Measurements from ENCODE around the gene SOWAHB.

The SOWAHB gene

GRCh38 chr4:76931087-76931486 lies 33.1 kb upstream of the SOWAHB start:
- DNase-seq (ENCODE audit: extremely low read depth, low read depth), result no peak
- TF ChIP-seq CTCF (IDR thresholded peaks at IDR 0.05; ENCODE audit: low read depth, low read length), result no peak

GRCh38 chr4:76930685-76931084 lies 32.7 kb upstream of the SOWAHB start:
- DNase-seq (ENCODE audit: extremely low read depth, low read depth), result no peak
- no peak for TF ChIP-seq CTCF (IDR thresholded peaks at IDR 0.05; ENCODE audit: low read depth, low read length)

- DNase-seq (ENCODE audit: extremely low read depth, low read depth), result no peak
- TF ChIP-seq CTCF (IDR thresholded peaks at IDR 0.05; ENCODE audit: low read depth, low read length), result no peak
Measured at GRCh38 chr4:76926841-76927240, 28.9 kb upstream of the SOWAHB start.

GRCh38 chr4:76923619-76924357 lies 25.8 kb upstream of the SOWAHB start:
- DNase-seq (ENCODE audit: extremely low read depth, low read depth), result no peak
- TF ChIP-seq CTCF (IDR thresholded peaks at IDR 0.05; ENCODE audit: low read depth, low read length), result no peak

GRCh38 chr4:76920715-76921114 lies 22.8 kb upstream of the SOWAHB start:
- no peak for DNase-seq (ENCODE audit: extremely low read depth, low read depth)
- TF ChIP-seq CTCF (IDR thresholded peaks at IDR 0.05; ENCODE audit: low read depth, low read length), result no peak

- no peak for DNase-seq (ENCODE audit: extremely low read depth, low read depth)
- no peak for TF ChIP-seq CTCF (IDR thresholded peaks at IDR 0.05; ENCODE audit: low read depth, low read length)
Measured at GRCh38 chr4:76909711-76910110, 11.8 kb upstream of the SOWAHB start.

- no peak for TF ChIP-seq CTCF (IDR thresholded peaks at IDR 0.05; ENCODE audit: low read depth, low read length)
- DNase-seq (ENCODE audit: extremely low read depth, low read depth), result peak; percentile 8
Measured at GRCh38 chr4:76905521-76905920, 7.6 kb upstream of the SOWAHB start.

Data from AG09319 (cell line).